ENCODE measurements around the gene ERVMER34-1. TPM values are rescaled to one million over a fixed set of nuclear protein-coding genes. Genes with fewer than 3 reads are reported as not detected.

Gene ERVMER34-1
- total RNA-seq, 2 donors from 2014 or later = 0.33 to 0.52 TPM

DNA sequence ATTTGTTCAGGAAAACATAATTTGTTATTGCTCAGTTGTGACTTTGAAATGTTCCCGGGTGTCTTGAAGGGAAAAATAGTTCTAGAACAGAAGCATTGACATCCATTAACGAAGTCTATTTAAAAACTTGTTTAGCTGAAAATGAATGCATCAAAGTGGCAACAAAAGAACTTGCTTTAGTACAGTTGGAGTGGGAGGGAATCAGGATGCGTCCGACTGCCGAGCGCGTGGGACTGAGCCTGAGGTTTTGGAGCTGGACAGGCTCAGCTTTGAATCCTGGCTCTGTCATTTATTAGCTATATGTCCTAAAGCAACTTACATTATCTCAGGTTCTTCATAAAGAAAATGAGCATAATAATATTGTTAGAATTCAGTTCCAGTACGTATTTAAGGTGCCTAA lies 9.0 kb upstream of the ERVMER34-1 start:
- no peak for DNase-seq

DNA sequence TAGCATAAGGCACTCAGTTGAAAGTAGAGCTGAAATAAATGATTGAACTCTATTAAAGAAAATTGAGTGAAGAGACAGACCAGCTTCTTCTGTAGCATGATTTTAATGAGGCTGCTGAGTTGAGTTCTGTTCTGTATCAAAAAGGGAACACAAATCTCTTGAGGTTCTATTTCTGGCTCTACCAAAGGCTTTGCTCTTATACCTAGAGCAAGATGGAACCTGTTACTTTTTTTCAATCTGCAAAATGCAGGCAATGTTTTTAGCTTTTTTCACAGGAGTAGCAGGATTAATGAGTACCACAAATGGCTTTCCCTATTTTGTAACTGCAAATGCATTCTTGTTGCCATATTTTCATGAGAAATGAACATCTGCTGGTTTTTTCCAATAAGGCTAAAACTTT lies 4.2 kb upstream of the ERVMER34-1 start:
- H3K27me3 ChIP-seq = peaks cover 0 to under 1% of the 10 kb centered on the region in 2 donors
- no peaks in the 10 kb centered on the region for H3K36me3 ChIP-seq (replicated peaks in 1 of 2; ENCODE audit: insufficient read depth in 1 of 2, low read depth in 2 of 2)
- H3K4me1 ChIP-seq = peaks cover 11% of the 10 kb centered on the region
- H3K4me3 ChIP-seq = no peak overlapping the region
- H3K27ac ChIP-seq = no peak overlapping the region
- no peaks in the 10 kb centered on the region for H3K9me3 ChIP-seq
- TF ChIP-seq POLR2A (IDR thresholded peaks at IDR 0.05) = no peak
- TF ChIP-seq, protein P1, sequence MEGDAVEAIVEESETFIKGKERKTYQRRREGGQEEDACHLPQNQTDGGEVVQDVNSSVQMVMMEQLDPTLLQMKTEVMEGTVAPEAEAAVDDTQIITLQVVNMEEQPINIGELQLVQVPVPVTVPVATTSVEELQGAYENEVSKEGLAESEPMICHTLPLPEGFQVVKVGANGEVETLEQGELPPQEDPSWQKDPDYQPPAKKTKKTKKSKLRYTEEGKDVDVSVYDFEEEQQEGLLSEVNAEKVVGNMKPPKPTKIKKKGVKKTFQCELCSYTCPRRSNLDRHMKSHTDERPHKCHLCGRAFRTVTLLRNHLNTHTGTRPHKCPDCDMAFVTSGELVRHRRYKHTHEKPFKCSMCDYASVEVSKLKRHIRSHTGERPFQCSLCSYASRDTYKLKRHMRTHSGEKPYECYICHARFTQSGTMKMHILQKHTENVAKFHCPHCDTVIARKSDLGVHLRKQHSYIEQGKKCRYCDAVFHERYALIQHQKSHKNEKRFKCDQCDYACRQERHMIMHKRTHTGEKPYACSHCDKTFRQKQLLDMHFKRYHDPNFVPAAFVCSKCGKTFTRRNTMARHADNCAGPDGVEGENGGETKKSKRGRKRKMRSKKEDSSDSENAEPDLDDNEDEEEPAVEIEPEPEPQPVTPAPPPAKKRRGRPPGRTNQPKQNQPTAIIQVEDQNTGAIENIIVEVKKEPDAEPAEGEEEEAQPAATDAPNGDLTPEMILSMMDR (IDR thresholded peaks at IDR 0.05) = no peak
- ATAC-seq (no peak), DNase-seq (no peak)
- intact Hi-C loops (cut with DNase I) = no loop called here

More for the DNA sequence above, 9.0 kb upstream of the ERVMER34-1 start:
- no peak for ATAC-seq
- H3K9me3 ChIP-seq = no peaks in the 10 kb centered on the region
- TF ChIP-seq, protein P1 (IDR thresholded peaks at IDR 0.05) = no peak
- TF ChIP-seq POLR2A (IDR thresholded peaks at IDR 0.05) = no peak
- intact Hi-C loops (cut with DNase I) = no loop called here
- H3K4me1 ChIP-seq = no peaks in the 10 kb centered on the region
- no peaks in the 10 kb centered on the region for H3K36me3 ChIP-seq (replicated peaks in 1 of 2; ENCODE audit: insufficient read depth in 1 of 2, low read depth in 2 of 2)
- no peak overlapping the region for H3K27ac ChIP-seq
- H3K27me3 ChIP-seq = no peaks in the 10 kb centered on the region
- H3K4me3 ChIP-seq = no peak overlapping the region
- WGBS, 2 donors = 81 to 82% methylated on average over 8 of the region's 8 CpGs

DNA sequence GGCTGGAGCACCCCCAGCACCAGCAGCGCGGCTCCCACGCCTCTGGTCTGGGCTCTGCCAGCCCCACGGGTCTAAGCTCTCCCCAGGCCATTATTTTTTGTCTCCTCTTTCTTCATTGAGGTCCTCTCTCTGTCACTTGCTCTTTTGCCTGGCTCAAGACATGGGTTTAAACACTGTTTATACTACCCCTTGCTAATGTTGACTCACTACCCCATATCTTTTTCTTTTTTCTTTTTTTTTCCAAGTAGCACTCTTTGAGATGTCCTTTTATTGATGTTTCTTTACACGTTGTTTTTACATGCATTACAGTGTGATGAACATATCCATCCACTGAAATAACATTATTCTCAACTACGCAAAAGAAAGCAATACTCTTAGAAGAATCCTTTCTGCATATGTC lies 1.7 kb upstream of the ERVMER34-1 start:
- Histone ChIP-seq H3K27me3 (peaks cover 0 to 5% of the 10 kb centered on the region in 2 donors), H3K36me3 (replicated peaks in 1 of 2; ENCODE audit: insufficient read depth in 1 of 2, low read depth in 2 of 2) (no peaks in the 10 kb centered on the region), H3K9me3 (no peaks in the 10 kb centered on the region), H3K4me3 (no peak overlapping the region), H3K4me1 (peaks cover 11% of the 10 kb centered on the region), H3K27ac (no peak overlapping the region)
- WGBS, 2 donors = 78 to 81% methylated on average over 6 of the region's 6 CpGs
- TF ChIP-seq, protein P1 (IDR thresholded peaks at IDR 0.05) = no peak
- no peak for DNase-seq
- intact Hi-C loops (cut with DNase I) = no loop called here
- no peak for ATAC-seq

DNA sequence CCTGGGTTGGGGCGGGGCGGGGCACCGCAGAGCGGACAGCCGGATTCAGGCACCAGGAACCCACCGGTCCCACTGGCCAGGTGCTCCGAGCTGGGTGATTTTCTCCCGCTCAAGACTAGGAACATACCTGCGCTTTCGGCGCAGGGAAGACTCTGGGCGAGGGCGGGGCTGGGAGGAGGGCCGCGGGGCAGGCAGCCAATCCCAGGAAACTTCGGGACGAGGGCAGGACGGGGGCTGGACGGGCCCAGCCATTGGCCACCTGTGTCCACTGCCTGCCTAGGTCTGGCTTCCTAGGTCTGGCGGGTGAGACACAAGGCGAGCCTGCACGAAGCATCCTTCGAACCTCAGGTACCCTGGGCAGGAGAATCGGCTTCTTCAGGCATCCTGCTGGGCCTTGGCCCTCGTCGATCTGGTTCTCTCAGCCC lies 274 bp upstream of the ERVMER34-1 start:
- H3K27me3 ChIP-seq = peaks cover 0 to 5% of the 10 kb centered on the region in 2 donors
- TF ChIP-seq POLR2A (IDR thresholded peaks at IDR 0.05) = peak in 2 of 3 donors; percentile 38 to 41
- TF ChIP-seq, protein P1 (IDR thresholded peaks at IDR 0.05) = no peak
- H3K36me3 ChIP-seq (replicated peaks in 1 of 2; ENCODE audit: insufficient read depth in 1 of 2, low read depth in 2 of 2) = no peaks in the 10 kb centered on the region
- WGBS, 2 donors = 10 to 19% methylated on average over 13 to 22 of the region's 26 CpGs
- DNase-seq (peak; percentile 79 to 85 (median 82)), ATAC-seq (peak; percentile 96)
- no peaks in the 10 kb centered on the region for H3K9me3 ChIP-seq
- intact Hi-C loops (cut with DNase I) = no loop called here
- peaks cover 11% of the 10 kb centered on the region for H3K4me1 ChIP-seq
- peak overlapping the region; percentile 32 to 40 for H3K4me3 ChIP-seq
- peak overlapping the region in 3 of 4 donors; percentile 24 to 64 (median 60) for H3K27ac ChIP-seq

DNA sequence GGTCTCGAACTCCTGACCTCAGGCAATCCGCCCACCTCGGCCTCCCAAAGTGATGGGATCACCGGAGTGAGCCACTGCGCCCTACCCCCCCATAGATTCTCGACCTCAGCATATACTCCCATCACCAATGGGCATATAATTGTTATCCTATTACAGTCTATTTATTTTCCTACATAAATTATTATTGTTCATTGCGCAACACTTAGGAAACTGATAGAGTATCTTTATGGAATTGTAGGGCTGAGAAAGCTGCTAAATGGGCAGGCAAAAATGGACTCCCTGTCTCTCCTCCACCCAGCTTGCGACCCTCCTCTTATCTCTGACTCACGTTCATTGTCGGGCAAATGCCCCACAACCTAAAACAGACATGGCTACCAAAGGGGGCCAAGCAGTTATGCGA lies 1.0 kb downstream of the ERVMER34-1 start:
- Histone ChIP-seq H3K4me3 (no peak overlapping the region), H3K4me1 (peaks cover 11% of the 10 kb centered on the region), H3K36me3 (replicated peaks in 1 of 2; ENCODE audit: insufficient read depth in 1 of 2, low read depth in 2 of 2) (no peaks in the 10 kb centered on the region), H3K27ac (no peak overlapping the region), H3K27me3 (peaks cover 0 to 5% of the 10 kb centered on the region in 2 donors), H3K9me3 (no peaks in the 10 kb centered on the region)
- ATAC-seq = no peak
- DNase-seq = no peak
- 90 to 96% methylated on average over 11 of the region's 11 CpGs for WGBS, 2 donors
- intact Hi-C loops (cut with DNase I) = no loop called here
- TF ChIP-seq POLR2A (IDR thresholded peaks at IDR 0.05) = no peak
- TF ChIP-seq, protein P1 (IDR thresholded peaks at IDR 0.05) = no peak

Measured in body of pancreas (tissue), 4 donors.